ENCODE results near the gene RERE.
"Not testable (repeated sequence)": the region's sequence is repeated elsewhere in the genome, so short reads cannot be mapped to it uniquely, and the experiment has no call there.

The RERE gene

DNA sequence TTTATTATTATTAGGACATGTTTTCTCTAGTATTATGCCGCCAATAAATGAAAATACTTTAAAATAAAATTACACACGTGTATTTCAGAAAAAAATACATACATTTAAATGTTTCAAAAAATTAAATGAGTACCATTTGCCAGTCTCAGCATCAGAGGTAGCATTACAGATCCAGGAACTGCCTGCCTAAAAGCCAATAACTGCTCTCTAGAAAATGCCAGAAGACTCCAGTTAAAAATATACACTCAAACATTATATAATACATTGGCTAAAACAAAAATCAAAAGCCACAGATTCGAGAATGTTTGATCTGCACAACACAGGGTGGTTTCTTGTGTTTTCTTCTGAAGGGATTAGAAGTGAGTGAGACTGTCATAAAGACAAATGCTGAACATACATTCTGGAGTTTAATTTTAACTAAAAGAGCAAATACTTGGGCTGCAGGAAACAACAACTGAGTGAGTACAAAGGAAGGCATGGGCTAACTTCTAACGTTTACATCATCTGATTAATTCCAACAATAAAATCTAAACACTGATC is 105.5 kb downstream of the RERE start:
- TF ChIP-seq JUND (IDR thresholded peaks at IDR 0.05; ENCODE audit: low read depth) = no peak
- DNase-seq (ENCODE audit: low read depth in 1 of 2, low spot score in 1 of 2) = no peak
- in situ Hi-C loops (cut with HindIII; ENCODE audit: low pct_unique_long_range_greater_than_20kb, low sequenced_read_pairs) = no loop called here

GRCh38 chr1:8711151-8711550 is 106.3 kb downstream of the RERE start:
- in situ Hi-C loops (cut with HindIII; ENCODE audit: low pct_unique_long_range_greater_than_20kb, low sequenced_read_pairs) = no loop called here
- no peak for DNase-seq (ENCODE audit: low read depth in 1 of 2, low spot score in 1 of 2)
- no peak for TF ChIP-seq JUND (IDR thresholded peaks at IDR 0.05; ENCODE audit: low read depth)

DNA sequence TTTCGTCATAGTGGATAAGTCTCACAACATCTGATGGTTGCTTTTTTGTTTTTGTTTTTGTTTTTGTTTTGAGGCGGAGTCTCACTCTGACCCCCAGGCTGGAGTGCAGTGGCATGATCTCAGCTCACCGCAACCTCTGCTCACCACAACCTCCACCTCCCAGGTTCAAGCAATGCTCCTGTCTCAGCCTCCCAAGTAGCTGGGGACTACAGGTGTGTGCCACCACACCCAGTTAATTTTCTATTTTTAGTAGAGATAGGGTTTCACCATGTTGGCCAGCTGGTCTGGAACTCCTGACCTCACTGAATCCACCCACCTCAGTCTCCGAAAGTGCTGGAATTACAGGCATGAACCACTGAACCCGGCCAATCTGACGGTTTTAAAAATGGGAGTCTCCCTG is 109.2 kb downstream of the RERE start:
- DNase-seq (ENCODE audit: low read depth in 1 of 2, low spot score in 1 of 2) = no peak
- TF ChIP-seq JUND (IDR thresholded peaks at IDR 0.05; ENCODE audit: low read depth) = no peak
- in situ Hi-C loops (cut with HindIII; ENCODE audit: low pct_unique_long_range_greater_than_20kb, low sequenced_read_pairs) = no loop called here

DNA sequence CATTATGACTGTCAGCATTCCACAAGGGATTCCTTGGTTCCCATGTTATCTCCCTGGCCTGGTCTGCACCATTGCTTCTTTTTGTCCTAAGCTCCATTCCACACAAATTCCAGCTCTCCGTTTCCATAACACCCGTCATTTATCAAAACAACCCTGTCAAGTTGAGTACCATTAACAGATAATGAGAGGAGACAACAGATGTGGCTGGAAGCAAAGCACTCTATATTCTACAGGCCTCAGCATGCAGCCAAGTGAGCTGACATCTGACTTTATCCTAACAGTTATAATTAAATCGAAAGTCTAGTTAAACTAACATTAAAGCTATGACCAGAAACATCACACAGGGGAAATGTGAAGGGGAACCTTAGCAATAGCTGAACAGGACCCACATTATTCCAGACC is 110.4 kb downstream of the RERE start:
- no peak for DNase-seq (ENCODE audit: low read depth in 1 of 2, low spot score in 1 of 2)
- in situ Hi-C loops (cut with HindIII; ENCODE audit: low pct_unique_long_range_greater_than_20kb, low sequenced_read_pairs) = no loop called here
- TF ChIP-seq JUND (IDR thresholded peaks at IDR 0.05; ENCODE audit: low read depth) = no peak

DNA sequence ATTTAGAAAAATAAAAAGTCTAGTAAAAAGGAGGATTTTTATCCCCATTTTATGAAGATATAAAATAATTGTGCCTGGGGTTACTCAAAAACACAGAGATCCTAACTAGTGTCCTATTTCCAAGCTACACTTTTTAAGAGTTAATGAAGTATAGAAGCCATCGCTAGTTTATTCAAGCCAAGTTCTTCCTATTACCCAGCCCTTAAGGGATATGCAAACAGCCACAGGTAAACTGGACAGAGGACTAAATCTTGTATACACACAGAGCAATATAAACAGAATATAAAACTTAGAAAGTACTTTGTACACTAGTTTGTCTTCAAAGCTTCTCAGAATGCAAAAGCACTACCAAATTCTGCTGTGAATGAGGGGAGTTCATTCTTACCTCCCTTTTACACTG is 111.1 kb downstream of the RERE start:
- in situ Hi-C loops (cut with HindIII; ENCODE audit: low pct_unique_long_range_greater_than_20kb, low sequenced_read_pairs) = no loop called here
- peak; percentile 28; the same call in 1 of the 2 replicates for TF ChIP-seq JUND (IDR thresholded peaks at IDR 0.05; ENCODE audit: low read depth)
- DNase-seq (ENCODE audit: low read depth in 1 of 2, low spot score in 1 of 2) = peak; percentile 17 to 60

DNA sequence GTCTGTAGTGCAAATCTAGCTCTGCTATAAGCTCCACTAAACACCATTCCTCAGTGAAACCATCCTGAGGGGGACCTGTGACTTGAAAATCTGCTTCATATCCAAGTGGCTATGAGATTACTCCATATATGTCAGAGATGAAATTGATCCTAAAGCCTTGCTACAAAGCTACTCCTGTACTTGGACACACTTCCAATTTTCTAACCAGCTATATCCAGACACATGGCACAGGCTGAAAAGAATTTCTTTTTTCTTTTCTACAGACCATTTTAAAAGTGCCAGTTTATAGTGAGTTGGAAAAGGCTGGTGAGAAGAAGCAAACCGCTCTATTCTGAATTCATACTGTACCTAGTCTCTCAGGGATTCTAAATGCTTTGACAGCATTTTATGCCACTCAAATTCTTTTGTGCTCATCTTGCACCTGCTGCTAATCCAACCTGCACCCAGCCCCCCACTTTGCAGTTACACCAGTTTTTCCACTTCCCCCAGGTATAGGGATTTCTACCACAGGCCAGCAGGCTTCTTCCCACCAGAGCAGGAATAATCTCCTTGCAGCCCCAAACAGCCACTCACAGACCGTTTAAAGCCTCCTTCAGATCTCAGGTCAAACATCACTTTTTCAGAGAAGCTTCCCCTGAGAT is 112.5 kb downstream of the RERE start:
- DNase-seq (ENCODE audit: low read depth in 1 of 2, low spot score in 1 of 2) = peak in 1 of 2 experiments; percentile 74
- TF ChIP-seq JUND (IDR thresholded peaks at IDR 0.05; ENCODE audit: low read depth) = no peak

DNA sequence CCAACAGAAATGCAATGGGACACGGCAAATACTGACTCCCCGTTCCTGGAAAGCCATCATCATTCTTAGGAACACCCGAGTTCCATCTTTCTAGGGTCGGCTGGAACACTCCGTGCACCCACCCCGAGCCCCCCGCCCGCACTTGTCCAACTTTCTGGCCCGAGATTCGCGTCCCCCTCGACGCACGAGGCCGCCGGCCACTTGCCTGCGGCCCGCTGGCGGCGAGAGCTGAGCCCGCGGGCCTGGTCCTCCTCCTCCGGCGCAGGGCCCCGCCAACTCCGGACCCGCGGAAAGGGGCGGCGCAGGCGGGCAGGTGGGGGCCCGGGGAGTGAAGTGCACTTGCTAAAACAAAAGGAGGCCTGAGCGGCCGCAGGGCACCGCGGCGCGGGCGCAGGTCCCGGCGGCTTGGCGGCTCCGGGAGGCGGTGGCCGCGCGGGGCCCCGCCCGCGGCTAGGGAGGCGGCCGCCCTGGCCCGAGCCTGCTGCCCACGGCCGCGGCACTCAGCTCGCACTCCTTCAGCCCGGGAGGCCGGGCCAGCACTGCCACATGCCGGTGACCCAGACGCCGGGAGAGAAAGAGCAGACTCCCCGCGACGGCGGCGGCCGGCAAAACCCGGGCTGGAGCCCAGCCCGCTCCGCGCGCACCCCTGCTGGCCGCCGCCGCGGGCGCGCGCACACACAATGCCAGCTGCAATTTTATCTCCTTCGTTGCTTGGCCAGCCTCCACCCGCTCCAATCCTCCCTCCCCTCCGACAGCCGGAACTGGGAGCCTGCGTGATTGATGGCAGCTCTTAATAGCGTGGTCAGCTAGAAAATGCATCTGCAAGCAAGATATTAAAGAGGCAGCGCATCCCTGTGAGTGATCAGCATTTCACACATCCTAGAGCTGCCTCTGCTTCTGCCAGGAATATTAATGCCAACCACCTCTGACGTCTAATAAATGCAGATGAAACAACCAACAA is 114.3 kb downstream of the RERE start:
- in situ Hi-C loops (cut with HindIII; ENCODE audit: low pct_unique_long_range_greater_than_20kb, low sequenced_read_pairs) = no loop called here
- peak; percentile 70 to 90 for DNase-seq (ENCODE audit: low read depth in 1 of 2, low spot score in 1 of 2)
- TF ChIP-seq JUND (IDR thresholded peaks at IDR 0.05; ENCODE audit: low read depth) = no peak

More for the DNA sequence above, 112.5 kb downstream of the RERE start:
- in situ Hi-C loops (cut with HindIII; ENCODE audit: low pct_unique_long_range_greater_than_20kb, low sequenced_read_pairs) = no loop called here

GRCh38 chr1:8702472-8702849 is 115.0 kb downstream of the RERE start:
- in situ Hi-C loops (cut with HindIII; ENCODE audit: low pct_unique_long_range_greater_than_20kb, low sequenced_read_pairs) = no loop called here
- no peak for TF ChIP-seq JUND (IDR thresholded peaks at IDR 0.05; ENCODE audit: low read depth)

DNA sequence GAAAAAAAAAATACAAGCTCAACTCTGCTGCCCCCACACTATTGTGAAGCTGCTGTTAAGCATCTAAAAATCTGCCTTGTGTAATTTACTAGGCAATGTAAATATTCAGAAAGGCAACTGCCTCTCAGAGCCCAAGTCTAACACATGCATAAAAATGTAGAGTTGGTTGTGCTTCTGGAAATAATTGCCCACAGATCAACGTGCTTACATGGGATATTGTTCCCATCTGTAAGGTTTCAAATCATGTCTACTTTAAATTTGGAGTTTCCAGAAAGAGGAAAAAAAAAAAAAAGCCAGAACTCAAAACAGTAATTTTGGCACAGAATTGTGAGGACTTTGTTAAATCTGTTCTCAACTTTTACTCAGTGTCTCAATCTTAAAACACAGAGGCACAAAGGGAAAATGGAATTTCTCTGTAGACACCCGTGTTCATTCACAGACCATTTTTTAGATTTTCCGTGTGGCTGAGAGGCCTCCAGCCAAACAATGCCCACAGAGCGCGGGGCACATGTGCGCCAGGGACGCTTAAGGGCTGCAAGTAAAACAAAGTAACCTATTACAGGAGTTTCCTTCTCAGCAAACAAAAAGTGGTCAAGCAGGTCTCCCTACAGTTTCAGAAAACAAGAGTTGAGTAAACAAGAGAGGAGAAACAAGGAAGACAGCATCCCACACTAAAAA is 115.5 kb downstream of the RERE start:
- in situ Hi-C loops (cut with HindIII; ENCODE audit: low pct_unique_long_range_greater_than_20kb, low sequenced_read_pairs) = no loop called here
- 0 out of 2 replicates have a peak, but pooled peaks have one; percentile 33 for TF ChIP-seq JUND (IDR thresholded peaks at IDR 0.05; ENCODE audit: low read depth)
- peak; percentile 85 to 95 for DNase-seq (ENCODE audit: low read depth in 1 of 2, low spot score in 1 of 2)

More at GRCh38 chr1:8702472-8702849, 115.0 kb downstream of the RERE start:
- DNase-seq (ENCODE audit: low read depth in 1 of 2, low spot score in 1 of 2) = no peak

DNA sequence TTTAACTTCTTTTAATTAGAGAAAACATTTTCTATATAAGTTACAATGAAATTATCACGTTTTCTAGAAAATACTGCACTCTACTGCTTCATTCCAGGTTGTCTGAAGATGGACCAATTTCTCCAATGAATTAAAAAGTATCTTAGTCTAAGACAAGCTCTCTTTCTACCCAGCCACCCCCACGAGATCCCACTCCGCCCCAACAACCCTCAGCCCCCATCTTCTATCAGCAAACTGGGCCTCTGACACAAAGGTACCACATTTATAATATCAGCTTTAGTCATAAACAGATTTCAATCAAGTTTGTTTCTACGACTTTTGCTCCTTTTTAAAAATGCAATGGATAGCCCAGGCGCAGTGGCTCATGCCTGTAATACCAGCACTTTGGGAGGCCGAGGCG is 117.8 kb downstream of the RERE start:
- in situ Hi-C loops (cut with HindIII; ENCODE audit: low pct_unique_long_range_greater_than_20kb, low sequenced_read_pairs) = no loop called here
- TF ChIP-seq JUND (IDR thresholded peaks at IDR 0.05; ENCODE audit: low read depth) = no peak
- no peak for DNase-seq (ENCODE audit: low read depth in 1 of 2, low spot score in 1 of 2)

GRCh38 chr1:8698937-8699447 is 118.4 kb downstream of the RERE start:
- DNase-seq (ENCODE audit: low read depth in 1 of 2, low spot score in 1 of 2) = no peak
- TF ChIP-seq JUND (IDR thresholded peaks at IDR 0.05; ENCODE audit: low read depth) = no peak
- in situ Hi-C loops (cut with HindIII; ENCODE audit: low pct_unique_long_range_greater_than_20kb, low sequenced_read_pairs) = no loop called here

DNA sequence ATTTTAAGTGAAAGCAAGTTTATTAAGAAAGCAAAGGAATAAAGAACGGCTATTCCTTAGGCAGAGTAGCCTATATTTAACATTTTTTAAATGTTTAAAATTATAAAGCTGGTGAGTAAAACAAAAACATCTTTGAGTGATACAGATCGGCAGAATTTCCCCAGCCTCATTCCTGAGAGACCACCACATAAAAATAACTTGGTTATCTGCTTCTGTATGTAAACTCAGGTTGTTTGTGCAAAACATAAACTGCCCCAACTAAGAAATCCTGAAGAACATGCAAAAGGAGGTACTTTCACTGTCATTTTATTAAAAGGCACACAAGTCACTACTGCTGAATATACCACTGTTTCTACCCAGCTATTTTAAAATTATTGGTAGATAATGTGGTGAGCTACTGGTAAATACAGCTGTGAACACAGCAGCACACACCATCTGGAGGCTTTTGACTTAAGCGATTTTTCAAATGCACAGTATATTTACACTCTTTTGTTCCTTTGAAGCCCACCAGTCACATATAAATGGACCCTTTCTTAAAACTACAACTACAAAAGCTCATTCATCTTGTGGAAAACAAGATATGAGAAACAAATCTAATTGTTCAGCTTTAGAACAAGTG is 119.3 kb downstream of the RERE start:
- in situ Hi-C loops (cut with HindIII; ENCODE audit: low pct_unique_long_range_greater_than_20kb, low sequenced_read_pairs) = no loop called here
- no peak for TF ChIP-seq JUND (IDR thresholded peaks at IDR 0.05; ENCODE audit: low read depth)
- DNase-seq (ENCODE audit: low read depth in 1 of 2, low spot score in 1 of 2) = no peak

GRCh38 chr1:8695442-8695841 is 122.0 kb downstream of the RERE start:
- DNase-seq (ENCODE audit: low read depth in 1 of 2, low spot score in 1 of 2); in situ Hi-C loops (cut with HindIII; ENCODE audit: low pct_unique_long_range_greater_than_20kb, low sequenced_read_pairs): not testable (repeated sequence)
